ENCODE data around the gene NYAP1.
"Not testable (repeated sequence)": the region's sequence is repeated elsewhere in the genome, so short reads cannot be mapped to it uniquely, and the experiment has no call there.

The NYAP1 gene

GRCh38 chr7:100484673-100485045 is 932 bp downstream of the NYAP1 start:
- DNase-seq = no peak

GRCh38 chr7:100485471-100485876 is 1.7 kb downstream of the NYAP1 start:
- DNase-seq = no peak

GRCh38 chr7:100486111-100486636 is 2.4 kb downstream of the NYAP1 start:
- no peak for DNase-seq

- DNase-seq = no peak
Observed at GRCh38 chr7:100486753-100487446, 3.2 kb downstream of the NYAP1 start.

GRCh38 chr7:100488333-100489095 is 4.8 kb downstream of the NYAP1 start:
- DNase-seq = peak; percentile 51

GRCh38 chr7:100489121-100489520 is 5.4 kb downstream of the NYAP1 start:
- peak; percentile 35 for DNase-seq

GRCh38 chr7:100489824-100490223 is 6.1 kb downstream of the NYAP1 start:
- peak; percentile 94 for DNase-seq

GRCh38 chr7:100490483-100491191 is 6.9 kb downstream of the NYAP1 start:
- no peak for DNase-seq

GRCh38 chr7:100491192-100491578 is 7.5 kb downstream of the NYAP1 start:
- no peak for DNase-seq

GRCh38 chr7:100492738-100493475 is 9.2 kb downstream of the NYAP1 start:
- DNase-seq = no peak

- DNase-seq = no peak
Observed at GRCh38 chr7:100493476-100494264, 9.9 kb downstream of the NYAP1 start.

GRCh38 chr7:100496509-100496908 is 12.8 kb downstream of the NYAP1 start:
- no peak for DNase-seq

GRCh38 chr7:100500743-100501142 is 17.0 kb downstream of the NYAP1 start:
- DNase-seq = not testable (repeated sequence)

GRCh38 chr7:100504031-100504430 is 20.3 kb downstream of the NYAP1 start:
- not testable (repeated sequence) for DNase-seq

GRCh38 chr7:100504887-100505611 is 21.3 kb downstream of the NYAP1 start:
- DNase-seq = no peak

- peak; percentile 57 for DNase-seq
Observed at GRCh38 chr7:100506356-100506923, 22.7 kb downstream of the NYAP1 start.

- no peak for DNase-seq
Observed at GRCh38 chr7:100509231-100509630, 25.5 kb downstream of the NYAP1 start.

GRCh38 chr7:100510437-100511239 is 26.9 kb downstream of the NYAP1 start:
- DNase-seq = no peak

GRCh38 chr7:100513212-100513810 is 29.6 kb downstream of the NYAP1 start:
- no peak for DNase-seq
